ENCODE measurements around the gene RNF19B. TPM values are rescaled to one million over a fixed set of nuclear protein-coding genes. Genes with fewer than 3 reads are reported as not detected.
A peak's percentile ranks its signal among the peaks of the same experiment; 100 is the strongest.

RNF19B gene
- total and polyA plus RNA-seq, 2 experiments from 2014 or later: 15.8 to 17.8 TPM

DNA sequence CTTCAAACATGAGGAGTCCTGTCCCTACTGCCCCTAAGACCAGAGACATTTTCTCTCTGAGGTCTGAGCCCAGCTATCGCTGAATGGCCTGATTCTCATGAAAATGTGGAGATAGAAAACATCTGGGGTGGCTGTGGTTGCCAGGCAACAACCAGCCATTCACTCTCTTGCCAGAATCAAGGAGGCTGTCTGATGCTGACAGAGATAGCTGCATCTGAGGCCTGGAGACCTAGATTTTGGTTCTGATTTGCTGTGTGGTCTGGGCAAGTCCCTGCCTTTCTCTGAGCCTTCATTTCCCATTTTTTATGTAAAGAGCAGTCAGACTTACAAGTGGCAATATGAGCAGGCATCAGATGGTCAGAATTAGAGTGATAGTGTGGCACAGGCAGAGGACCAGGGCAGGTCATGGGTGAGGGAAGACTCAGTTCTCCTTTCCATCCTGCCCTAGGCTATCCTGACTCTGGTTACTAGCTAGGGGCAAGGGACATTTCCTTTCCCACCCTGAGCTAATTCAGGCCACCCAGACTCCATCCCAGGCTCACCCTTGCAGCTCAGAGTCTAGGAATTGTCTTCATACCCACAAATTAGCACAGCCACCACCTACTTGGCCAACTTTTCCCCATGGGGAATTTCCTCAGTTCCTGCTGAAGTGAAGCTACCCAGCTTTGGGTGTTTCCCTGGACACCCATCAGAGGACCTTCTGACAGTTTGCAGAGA, 20.0 kb upstream of the RNF19B start:
- no peaks in the 10 kb centered on the region for H3K36me3 ChIP-seq
- H3K9me3 ChIP-seq (ENCODE audit: low read depth): no peaks in the 10 kb centered on the region
- H3K4me1 ChIP-seq (ENCODE audit: low read depth): peaks cover 12% of the 10 kb centered on the region
- DNase-seq (ENCODE audit: low read depth in 1 of 2, low spot score in 1 of 2): peak in 1 of 2 donors; percentile 58
- TF ChIP-seq, protein P1, sequence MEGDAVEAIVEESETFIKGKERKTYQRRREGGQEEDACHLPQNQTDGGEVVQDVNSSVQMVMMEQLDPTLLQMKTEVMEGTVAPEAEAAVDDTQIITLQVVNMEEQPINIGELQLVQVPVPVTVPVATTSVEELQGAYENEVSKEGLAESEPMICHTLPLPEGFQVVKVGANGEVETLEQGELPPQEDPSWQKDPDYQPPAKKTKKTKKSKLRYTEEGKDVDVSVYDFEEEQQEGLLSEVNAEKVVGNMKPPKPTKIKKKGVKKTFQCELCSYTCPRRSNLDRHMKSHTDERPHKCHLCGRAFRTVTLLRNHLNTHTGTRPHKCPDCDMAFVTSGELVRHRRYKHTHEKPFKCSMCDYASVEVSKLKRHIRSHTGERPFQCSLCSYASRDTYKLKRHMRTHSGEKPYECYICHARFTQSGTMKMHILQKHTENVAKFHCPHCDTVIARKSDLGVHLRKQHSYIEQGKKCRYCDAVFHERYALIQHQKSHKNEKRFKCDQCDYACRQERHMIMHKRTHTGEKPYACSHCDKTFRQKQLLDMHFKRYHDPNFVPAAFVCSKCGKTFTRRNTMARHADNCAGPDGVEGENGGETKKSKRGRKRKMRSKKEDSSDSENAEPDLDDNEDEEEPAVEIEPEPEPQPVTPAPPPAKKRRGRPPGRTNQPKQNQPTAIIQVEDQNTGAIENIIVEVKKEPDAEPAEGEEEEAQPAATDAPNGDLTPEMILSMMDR (IDR thresholded peaks at IDR 0.05; ENCODE audit: low read depth, low read length): no peak
- no peaks in the 10 kb centered on the region for H3K27me3 ChIP-seq
- no peak overlapping the region for H3K27ac ChIP-seq
- no peak overlapping the region for H3K4me3 ChIP-seq

GRCh38 chr1:32984090-32984454, 19.5 kb upstream of the RNF19B start:
- DNase-seq (ENCODE audit: low read depth in 1 of 2, low spot score in 1 of 2): peak in 1 of 2 donors; percentile 42
- Histone ChIP-seq H3K9me3 (ENCODE audit: low read depth) (no peaks in the 10 kb centered on the region), H3K4me3 (no peak overlapping the region), H3K4me1 (ENCODE audit: low read depth) (peaks cover 6% of the 10 kb centered on the region), H3K36me3 (no peaks in the 10 kb centered on the region), H3K27me3 (no peaks in the 10 kb centered on the region), H3K27ac (no peak overlapping the region)
- TF ChIP-seq, protein P1 (IDR thresholded peaks at IDR 0.05; ENCODE audit: low read depth, low read length): no peak

- no peak overlapping the region for H3K4me3 ChIP-seq
- H3K4me1 ChIP-seq (ENCODE audit: low read depth): no peaks in the 10 kb centered on the region
- TF ChIP-seq, protein P1 (IDR thresholded peaks at IDR 0.05; ENCODE audit: low read depth, low read length): no peak
- no peaks in the 10 kb centered on the region for H3K27me3 ChIP-seq
- no peak for DNase-seq (ENCODE audit: low read depth in 1 of 2, low spot score in 1 of 2)
- H3K36me3 ChIP-seq: no peaks in the 10 kb centered on the region
- H3K9me3 ChIP-seq (ENCODE audit: low read depth): no peaks in the 10 kb centered on the region
- no peak overlapping the region for H3K27ac ChIP-seq
Observed at GRCh38 chr1:32983020-32983419, 18.4 kb upstream of the RNF19B start.

DNA sequence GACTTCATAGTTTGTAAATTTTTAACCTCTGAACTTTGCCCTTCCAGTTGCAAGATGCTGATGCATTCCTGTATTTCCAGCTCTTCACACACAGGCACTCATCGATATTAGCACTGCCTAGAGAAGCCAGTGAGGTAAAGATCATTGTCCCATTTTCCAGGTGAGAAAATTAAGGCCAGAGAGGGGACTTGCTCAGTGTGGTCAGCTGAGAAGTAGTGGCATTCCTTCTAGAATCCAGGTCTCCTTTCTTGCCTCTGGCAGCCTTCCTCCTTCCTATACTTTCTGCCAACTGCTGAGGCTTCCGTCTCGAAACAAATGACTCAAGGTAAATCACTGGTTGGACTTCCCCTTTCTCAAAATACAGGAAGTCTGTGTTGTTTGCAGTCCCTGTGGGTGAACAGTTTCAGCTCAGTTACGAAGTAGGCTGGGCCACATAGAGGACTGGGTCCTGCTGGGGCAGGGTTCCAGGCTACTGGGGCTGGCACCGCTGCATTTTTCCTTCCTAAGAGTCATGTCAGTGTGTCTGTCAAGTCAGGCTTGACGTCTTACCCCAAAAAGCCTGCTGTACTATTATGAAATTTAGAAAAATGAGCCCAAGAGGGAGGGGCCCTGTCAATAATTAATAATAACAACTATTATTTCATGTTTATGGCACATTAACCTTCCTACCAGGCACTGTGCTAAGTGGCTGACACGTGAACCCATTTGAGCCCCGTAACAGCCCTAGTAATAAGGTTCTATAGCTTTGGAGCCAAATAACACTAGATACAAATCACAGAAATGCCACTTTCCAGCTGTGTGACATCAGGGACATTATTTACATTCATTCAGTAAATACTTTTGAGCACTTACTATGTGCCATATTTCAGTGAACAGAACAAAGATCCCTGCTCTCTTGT, 16.6 kb upstream of the RNF19B start:
- Histone ChIP-seq H3K36me3 (no peaks in the 10 kb centered on the region), H3K9me3 (ENCODE audit: low read depth) (no peaks in the 10 kb centered on the region), H3K27me3 (no peaks in the 10 kb centered on the region), H3K4me3 (no peak overlapping the region), H3K27ac (no peak overlapping the region), H3K4me1 (ENCODE audit: low read depth) (no peaks in the 10 kb centered on the region)
- peak in 1 of 2 donors; percentile 89 for DNase-seq (ENCODE audit: low read depth in 1 of 2, low spot score in 1 of 2)
- TF ChIP-seq, protein P1 (IDR thresholded peaks at IDR 0.05; ENCODE audit: low read depth, low read length): no peak

- H3K4me3 ChIP-seq: no peak overlapping the region
- no peak for DNase-seq (ENCODE audit: low read depth in 1 of 2, low spot score in 1 of 2)
- no peaks in the 10 kb centered on the region for H3K9me3 ChIP-seq (ENCODE audit: low read depth)
- H3K27me3 ChIP-seq: no peaks in the 10 kb centered on the region
- H3K36me3 ChIP-seq: no peaks in the 10 kb centered on the region
- TF ChIP-seq, protein P1 (IDR thresholded peaks at IDR 0.05; ENCODE audit: low read depth, low read length): no peak
- no peak overlapping the region for H3K27ac ChIP-seq
- H3K4me1 ChIP-seq (ENCODE audit: low read depth): no peaks in the 10 kb centered on the region
Observed at GRCh38 chr1:32980080-32980479, 15.5 kb upstream of the RNF19B start.
